Thymus (tissue), 11 donors: ENCODE measurements around the gene HLCS. TPM values are rescaled to one million over a fixed set of nuclear protein-coding genes. Genes with fewer than 3 reads are reported as not detected.

Experiments used
- DNase-seq, 9 donors: peaks; one replicate each; pipeline ENCODE4 v3.0.0-alpha.2; 2013; ENCODE audit warnings: low spot score in 9 of 9, low read depth in 6 of 9, missing footprints in 1 of 9
- H3K27ac ChIP-seq, 2 donors: one replicate each; pipeline ENCODE4 v1.5.1; 2013; ENCODE audit warnings: control low read depth in 1 of 2, low read depth in 1 of 2, low read length in 1 of 2, mild to moderate bottlenecking in 1 of 2, moderate library complexity in 1 of 2
- H3K27me3 ChIP-seq, 2 donors: one replicate each; pipeline ENCODE4 v1.5.1; 2013; ENCODE audit warnings: low read length in 1 of 2; ENCODE audit not compliant: control insufficient read depth in 2 of 2, insufficient read depth in 1 of 2
- H3K36me3 ChIP-seq, 2 donors: one replicate each; pipeline ENCODE4 v1.5.1; 2013; ENCODE audit warnings: low read length in 1 of 2, mild to moderate bottlenecking in 1 of 2, moderate library complexity in 1 of 2; ENCODE audit not compliant: control insufficient read depth in 2 of 2, insufficient read depth in 2 of 2
- H3K4me1 ChIP-seq, 2 donors: one replicate each; pipeline ENCODE4 v1.5.1; 2013; ENCODE audit warnings: low read length in 2 of 2; ENCODE audit not compliant: control insufficient read depth in 2 of 2, insufficient read depth in 2 of 2
- H3K4me3 ChIP-seq, 2 donors: one replicate each; pipeline ENCODE4 v1.5.1; 2013; ENCODE audit warnings: low read length in 2 of 2, control low read depth in 1 of 2, mild to moderate bottlenecking in 1 of 2
- H3K9me3 ChIP-seq, 2 donors: one replicate each; pipeline ENCODE4 v1.5.1; 2013; ENCODE audit warnings: low read length in 1 of 2, mild to moderate bottlenecking in 1 of 2; ENCODE audit not compliant: control insufficient read depth in 2 of 2, insufficient read depth in 1 of 2
- WGBS: extraction: QIAGEN DNeasy Blood & Tissue Kit; methylation state at CpG from one replicate; pipeline ENCODE4 v1.1.7; 2013; 5-methylcytosine and 5-hydroxymethylcytosine counted together
- polyA plus RNA-seq: library from polyadenylated mRNA; stranded (reverse); fragments of 200-250 nt; gene quantifications from one replicate; pipeline ENCODE4 v1.2.3, GENCODE V29; 2013
- total RNA-seq: library from RNA; stranded (reverse); fragments of 120-200 nt; gene quantifications from one replicate; pipeline ENCODE4 v1.2.4, GENCODE V29; 2013
- donor health status: healthy.

HLCS gene
- total and polyA plus RNA-seq, 2 donors, result 4.6 to 5.4 TPM

GRCh38 chr21:36807422-36807928 is 159.0 kb downstream of the HLCS start:
- no peak for DNase-seq
- H3K27ac ChIP-seq, result no peak overlapping the region
- no peaks in the 10 kb centered on the region for H3K9me3 ChIP-seq
- WGBS, result 98% methylated on average over 8 of the region's 8 CpGs
- no peaks in the 10 kb centered on the region for H3K27me3 ChIP-seq
- no peak overlapping the region for H3K4me3 ChIP-seq
- H3K36me3 ChIP-seq, result no peaks in the 10 kb centered on the region
- no peaks in the 10 kb centered on the region for H3K4me1 ChIP-seq

GRCh38 chr21:36806103-36806502 is 160.4 kb downstream of the HLCS start:
- 95% methylated on average over 4 of the region's 4 CpGs for WGBS
- Histone ChIP-seq H3K4me3 (no peak overlapping the region), H3K4me1 (no peaks in the 10 kb centered on the region), H3K27me3 (no peaks in the 10 kb centered on the region), H3K27ac (no peak overlapping the region), H3K36me3 (no peaks in the 10 kb centered on the region), H3K9me3 (no peaks in the 10 kb centered on the region)
- no peak for DNase-seq

- Histone ChIP-seq H3K4me1 (no peaks in the 10 kb centered on the region), H3K27ac (no peak overlapping the region), H3K4me3 (no peak overlapping the region), H3K36me3 (no peaks in the 10 kb centered on the region), H3K9me3 (no peaks in the 10 kb centered on the region), H3K27me3 (no peaks in the 10 kb centered on the region)
- 96% methylated on average over 17 of the region's 17 CpGs for WGBS
- no peak for DNase-seq
Observed at GRCh38 chr21:36804874-36805611, 161.4 kb downstream of the HLCS start.

- H3K36me3 ChIP-seq, result no peaks in the 10 kb centered on the region
- H3K27ac ChIP-seq, result no peak overlapping the region
- no peak overlapping the region for H3K4me3 ChIP-seq
- H3K9me3 ChIP-seq, result no peaks in the 10 kb centered on the region
- H3K27me3 ChIP-seq, result no peaks in the 10 kb centered on the region
- WGBS, result 96% methylated on average over 13 of the region's 13 CpGs
- no peak for DNase-seq
- H3K4me1 ChIP-seq, result no peaks in the 10 kb centered on the region
Observed at GRCh38 chr21:36803816-36804439, 162.5 kb downstream of the HLCS start.

- Histone ChIP-seq H3K36me3 (no peaks in the 10 kb centered on the region), H3K4me1 (no peaks in the 10 kb centered on the region), H3K4me3 (no peak overlapping the region), H3K27ac (no peak overlapping the region), H3K27me3 (no peaks in the 10 kb centered on the region), H3K9me3 (no peaks in the 10 kb centered on the region)
- no peak for DNase-seq
- WGBS, result 96% methylated on average over 13 of the region's 13 CpGs
Observed at GRCh38 chr21:36803051-36803645, 163.3 kb downstream of the HLCS start.

- Histone ChIP-seq H3K4me3 (no peak overlapping the region), H3K27ac (no peak overlapping the region), H3K36me3 (no peaks in the 10 kb centered on the region), H3K9me3 (peaks cover 0 to 2% of the 10 kb centered on the region in 2 donors), H3K27me3 (no peaks in the 10 kb centered on the region), H3K4me1 (no peaks in the 10 kb centered on the region)
- DNase-seq, result no peak
- 96% methylated on average over 4 of the region's 4 CpGs for WGBS
Observed at GRCh38 chr21:36800734-36801133, 165.7 kb downstream of the HLCS start.

GRCh38 chr21:36799869-36800268 is 166.6 kb downstream of the HLCS start:
- Histone ChIP-seq H3K36me3 (no peaks in the 10 kb centered on the region), H3K4me3 (no peak overlapping the region), H3K9me3 (peaks cover 0 to 2% of the 10 kb centered on the region in 2 donors), H3K4me1 (no peaks in the 10 kb centered on the region), H3K27ac (no peak overlapping the region), H3K27me3 (no peaks in the 10 kb centered on the region)
- DNase-seq, result no peak
- WGBS, result 96% methylated on average over 5 of the region's 5 CpGs

- H3K36me3 ChIP-seq, result no peaks in the 10 kb centered on the region
Observed at GRCh38 chr21:36798491-36798890, 168.0 kb downstream of the HLCS start.

GRCh38 chr21:36796070-36796469 is 170.4 kb downstream of the HLCS start:
- Histone ChIP-seq H3K27me3 (no peaks in the 10 kb centered on the region), H3K4me3 (no peak overlapping the region), H3K36me3 (no peaks in the 10 kb centered on the region), H3K27ac (no peak overlapping the region), H3K4me1 (no peaks in the 10 kb centered on the region), H3K9me3 (peaks cover 0 to 2% of the 10 kb centered on the region in 2 donors)
- no peak for DNase-seq
- 93% methylated on average over 2 of the region's 2 CpGs for WGBS

More at GRCh38 chr21:36798491-36798890, 168.0 kb downstream of the HLCS start:
- no peak overlapping the region for H3K27ac ChIP-seq
- no peaks in the 10 kb centered on the region for H3K27me3 ChIP-seq
- H3K4me3 ChIP-seq, result no peak overlapping the region
- no peaks in the 10 kb centered on the region for H3K4me1 ChIP-seq
- H3K9me3 ChIP-seq, result peaks cover 0 to 2% of the 10 kb centered on the region in 2 donors
- no peak for DNase-seq
